GM12875 (cell line): Measurements from ENCODE around the gene MBP.

Experiments used
- H3K4me3 ChIP-seq: one replicate; pipeline ENCODE4 v1.5.1; 2011; ENCODE audit warnings: low read depth, low read length, control low read depth
- CTCF ChIP-seq: IDR thresholded peaks from 2 replicates; pipeline ENCODE4 v1.5.1; 2011; ENCODE audit warnings: low read depth, mild to moderate bottlenecking, control low read depth, inconsistent platforms, low read length, moderate library complexity, borderline replicate concordance; ENCODE audit not compliant: insufficient read depth

The MBP gene

GRCh38 chr18:77151033-77151771 lies 18.6 kb upstream of the MBP start:
- no peak for TF ChIP-seq CTCF
- no peak overlapping the region for H3K4me3 ChIP-seq

DNA sequence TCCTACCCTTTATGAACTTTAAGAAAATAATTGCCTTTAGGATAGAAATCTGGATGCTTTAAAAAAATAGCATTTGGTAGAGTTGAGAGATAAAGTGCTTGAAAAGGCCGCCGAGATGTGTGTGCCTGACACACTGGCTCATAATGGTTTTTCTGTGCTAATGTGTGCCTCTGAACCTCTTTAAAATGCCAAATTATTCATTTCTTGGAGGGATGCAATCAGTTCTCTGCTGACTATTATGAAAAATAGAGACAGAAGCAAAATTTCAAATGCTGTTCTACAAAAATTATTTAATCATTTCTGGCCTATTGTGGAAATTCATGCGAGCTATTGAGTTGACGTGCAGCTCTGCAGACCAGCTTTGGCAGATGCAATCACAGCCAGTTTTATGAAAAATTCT lies 18.0 kb upstream of the MBP start:
- TF ChIP-seq CTCF: no peak
- no peak overlapping the region for H3K4me3 ChIP-seq

- no peak overlapping the region for H3K4me3 ChIP-seq
- no peak for TF ChIP-seq CTCF
Observed at GRCh38 chr18:77148289-77148688, 15.7 kb upstream of the MBP start.

- H3K4me3 ChIP-seq: no peak overlapping the region
- no peak for TF ChIP-seq CTCF
Observed at GRCh38 chr18:77147418-77147852, 14.9 kb upstream of the MBP start.

DNA sequence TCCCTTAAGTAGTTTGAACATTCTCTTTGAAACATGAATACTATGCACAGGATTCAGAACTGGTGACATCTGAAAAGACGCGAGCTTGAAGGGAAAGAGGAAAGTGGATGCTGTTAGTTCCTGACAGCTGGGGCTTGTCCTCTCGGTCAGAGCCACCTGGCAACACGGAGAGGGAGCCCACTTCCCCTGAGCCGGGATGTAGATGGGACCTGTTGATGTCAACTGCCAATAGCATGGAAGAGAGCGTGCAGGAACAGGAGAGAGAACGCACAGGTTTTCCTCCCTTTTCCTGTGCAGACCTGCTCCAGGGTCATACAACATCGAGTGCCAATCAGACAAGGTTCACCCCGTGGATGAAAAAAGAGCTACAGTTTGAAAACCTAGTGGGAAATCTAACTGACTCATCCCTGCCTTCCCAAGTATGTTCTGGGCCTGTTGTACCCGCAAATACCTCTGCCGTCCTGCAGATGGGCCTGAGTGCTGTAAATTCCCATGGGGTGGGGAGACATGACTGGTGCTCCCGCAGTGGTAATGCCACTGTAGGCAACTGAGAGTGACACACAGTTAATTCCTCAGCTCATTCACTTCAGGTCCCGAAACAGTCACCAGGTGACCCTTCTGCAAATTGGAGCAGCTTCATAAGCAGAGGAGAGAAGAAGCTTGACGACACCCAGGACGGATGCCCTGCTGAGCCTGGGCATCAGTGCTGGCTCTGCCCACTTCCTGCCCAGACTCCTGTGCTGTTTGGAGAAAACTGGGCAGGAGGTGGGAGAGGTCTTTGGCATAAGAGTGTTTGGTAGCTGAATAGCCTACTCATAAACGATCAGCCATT lies 13.9 kb upstream of the MBP start:
- H3K4me3 ChIP-seq: no peak overlapping the region
- TF ChIP-seq CTCF: no peak

DNA sequence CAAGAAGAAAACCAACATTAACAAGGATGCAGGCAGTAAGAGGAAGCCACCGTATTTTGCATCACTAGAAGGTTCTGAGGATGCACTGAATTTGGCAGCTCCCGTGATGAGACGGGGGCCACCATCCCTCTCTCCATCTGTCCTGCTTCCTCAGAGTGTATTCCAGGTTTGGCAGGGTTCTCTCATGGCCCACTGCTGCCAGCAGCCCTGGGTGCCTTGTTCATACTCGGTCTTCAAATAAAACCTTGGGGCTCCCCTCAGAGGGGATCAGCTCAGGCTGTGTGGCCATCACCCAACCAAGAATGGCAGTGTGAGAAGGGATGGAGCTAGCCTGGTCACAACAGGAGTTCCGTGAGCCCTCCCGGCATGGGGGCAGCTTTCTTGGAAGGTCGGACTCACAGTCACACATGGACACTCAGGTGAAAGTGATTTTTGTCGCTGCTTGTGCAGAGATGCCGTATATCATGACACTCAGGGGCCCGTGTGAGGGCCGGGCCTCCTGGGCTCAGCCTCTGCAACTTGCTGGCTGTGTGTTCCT lies 12.8 kb upstream of the MBP start:
- no peak for TF ChIP-seq CTCF
- no peak overlapping the region for H3K4me3 ChIP-seq
